Left lung (tissue), 10 donors: ENCODE measurements around the gene TKTL1. TPM values are rescaled to one million over a fixed set of nuclear protein-coding genes. Genes with fewer than 3 reads are reported as not detected.

Experiments used
- ATAC-seq: fragments of 200-7000 bp; cut with Tn5 transposase; one replicate; pipeline ENCODE4 v1.9.1; 2020; ENCODE audit warnings: moderate library complexity
- DNase-seq, 4 donors: peaks; one replicate each; pipeline ENCODE4 v3.0.0-alpha.2; 2013 to 2020
- H3K27ac ChIP-seq, 2 donors: fragments of 200-600 bp; sonication (generic) in 1 of 2; one replicate each; pipeline versions ENCODE4 v1.5.0 to v1.8.0; 2020 to 2021
- H3K27me3 ChIP-seq, 2 donors: fragments of 200-600 bp; sonication (generic) in 1 of 2; one replicate each; pipeline versions ENCODE4 v1.5.0 to v1.8.0; 2020 to 2021
- H3K36me3 ChIP-seq, 2 donors: fragments of 200-600 bp; sonication (generic) in 1 of 2; one replicate each; pipeline versions ENCODE4 v1.5.0 to v1.8.0; 2020 to 2021
- H3K4me1 ChIP-seq, 2 donors: fragments of 200-600 bp; one replicate each; pipeline ENCODE4 v1.8.0; 2021
- H3K4me3 ChIP-seq, 2 donors: fragments of 200-600 bp; sonication (generic) in 1 of 2; one replicate each; pipeline versions ENCODE4 v1.5.0 to v1.8.0; 2020 to 2021; ENCODE audit warnings: mild to moderate bottlenecking in 1 of 2
- H3K9me3 ChIP-seq, 2 donors: fragments of 200-600 bp; sonication (generic) in 1 of 2; one replicate each; pipeline versions ENCODE4 v1.5.0 to v1.8.0; 2020 to 2021
- CTCF ChIP-seq, 2 donors: fragments of 200-600 bp; sonication (generic) in 1 of 2; IDR thresholded peaks; one replicate each; pipeline versions ENCODE4 v1.5.0 to v1.8.0; 2021; ENCODE audit warnings: antibody characterized with exemption in 2 of 2
- intact Hi-C, 2 donors: fragments of 100-400 bp; cut with DNase I; formaldehyde crosslinking; loops; one replicate each; pipeline versions ENCODE4 v1.11.2 to v1.14.2; 2022
- polyA plus RNA-seq, 6 donors: library from polyadenylated mRNA; unstranded; fragments of 120-200 nt; gene quantifications; one replicate each; pipeline ENCODE4 v1.2.1, GENCODE V29; 2013; ENCODE audit not compliant: insufficient read length in 6 of 6
- total RNA-seq, 2 donors: library from RNA; stranded (reverse); fragmentation: NEBNext Ultra II Directional; extraction: Animal tissue kit (Norgen Biotek cat#: 25700); gene quantifications; one replicate each; pipeline ENCODE4 v1.2.1, GENCODE V29; 2021
- donor health status: DM: no; HTN: yes; CAD: no.
- donor health status: DM: no; HTN: no; CAD: no.

Gene TKTL1
- total and polyA plus RNA-seq, 8 donors: 0.27 to 0.52 (median 0.43) TPM; not detected in 1

GRCh38 chrX:154358011-154358410 is 62.4 kb downstream of the TKTL1 start:
- Histone ChIP-seq H3K36me3 (peaks cover 0 to 100% of the 10 kb centered on the region in 2 donors), H3K4me1 (peaks cover 0 to 9% of the 10 kb centered on the region in 2 donors), H3K4me3 (no peak overlapping the region), H3K9me3 (no peaks in the 10 kb centered on the region), H3K27me3 (no peaks in the 10 kb centered on the region), H3K27ac (no peak overlapping the region)
- intact Hi-C loops: no loop called here
- DNase-seq (no peak), ATAC-seq (no peak)
- TF ChIP-seq CTCF (IDR thresholded peaks at IDR 0.05): no peak

- no peaks in the 10 kb centered on the region for H3K9me3 ChIP-seq
- TF ChIP-seq CTCF (IDR thresholded peaks at IDR 0.05): no peak
- no peaks in the 10 kb centered on the region for H3K27me3 ChIP-seq
- H3K27ac ChIP-seq: no peak overlapping the region
- ATAC-seq: no peak
- H3K4me1 ChIP-seq: peaks cover 0 to 9% of the 10 kb centered on the region in 2 donors
- intact Hi-C loops: no loop called here
- no peak overlapping the region for H3K4me3 ChIP-seq
- no peak for DNase-seq
- H3K36me3 ChIP-seq: peaks cover 0 to 100% of the 10 kb centered on the region in 2 donors
Observed at GRCh38 chrX:154358829-154359228, 63.2 kb downstream of the TKTL1 start.

- H3K9me3 ChIP-seq: no peaks in the 10 kb centered on the region
- ATAC-seq: no peak
- DNase-seq: no peak
- peaks cover 0 to 100% of the 10 kb centered on the region in 2 donors for H3K36me3 ChIP-seq
- intact Hi-C loops: no loop called here
- peaks cover 0 to 9% of the 10 kb centered on the region in 2 donors for H3K4me1 ChIP-seq
- no peak overlapping the region for H3K4me3 ChIP-seq
- H3K27ac ChIP-seq: no peak overlapping the region
- TF ChIP-seq CTCF (IDR thresholded peaks at IDR 0.05): no peak
- H3K27me3 ChIP-seq: no peaks in the 10 kb centered on the region
Observed at GRCh38 chrX:154359362-154360154, 64.0 kb downstream of the TKTL1 start.

GRCh38 chrX:154360155-154360713 is 64.6 kb downstream of the TKTL1 start:
- H3K4me3 ChIP-seq: no peak overlapping the region
- intact Hi-C loops: no loop called here
- no peak for ATAC-seq
- no peak overlapping the region for H3K27ac ChIP-seq
- H3K9me3 ChIP-seq: no peaks in the 10 kb centered on the region
- TF ChIP-seq CTCF (IDR thresholded peaks at IDR 0.05): no peak
- peaks cover 0 to 100% of the 10 kb centered on the region in 2 donors for H3K36me3 ChIP-seq
- DNase-seq: no peak
- no peaks in the 10 kb centered on the region for H3K27me3 ChIP-seq
- H3K4me1 ChIP-seq: peaks cover 0 to 9% of the 10 kb centered on the region in 2 donors

GRCh38 chrX:154362085-154362742 is 66.6 kb downstream of the TKTL1 start:
- intact Hi-C loops: no loop called here
- no peaks in the 10 kb centered on the region for H3K9me3 ChIP-seq
- no peak for DNase-seq
- no peaks in the 10 kb centered on the region for H3K27me3 ChIP-seq
- no peak for ATAC-seq
- peaks cover 0 to 16% of the 10 kb centered on the region in 2 donors for H3K4me1 ChIP-seq
- H3K4me3 ChIP-seq: no peak overlapping the region
- no peak for TF ChIP-seq CTCF (IDR thresholded peaks at IDR 0.05)
- no peak overlapping the region for H3K27ac ChIP-seq
- H3K36me3 ChIP-seq: peaks cover 0 to 100% of the 10 kb centered on the region in 2 donors
